Naive thymus-derived CD4-positive, alpha-beta T cell (primary cell): ENCODE measurements around the gene MOBP. TPM values are rescaled to one million over a fixed set of nuclear protein-coding genes. Genes with fewer than 3 reads are reported as not detected.

Experiments
- ATAC-seq: fragments of 150-1000 bp; cut with Tn5 transposase; 2 replicates; pipeline ENCODE4 v1.10.0; 2021; ENCODE audit warnings: mild to moderate bottlenecking, moderate library complexity
- CTCF ChIA-PET: fragments of 350-600 bp; sonication (Branson Sonifier 250); formaldehyde crosslinking; loops from one replicate; lab custom pipeline; 2021; ENCODE audit warnings: antibody characterized with exemption; lab: Charles Lee
- POLR2A ChIA-PET: fragments of 350-600 bp; sonication (Branson Sonifier 250); formaldehyde crosslinking; loops from one replicate; lab custom pipeline; 2021; ENCODE audit warnings: antibody characterized with exemption, inconsistent platforms; lab: Charles Lee
- DNase-seq, 9 donors: peaks; one replicate each; pipeline versions ENCODE4 v3.0.0 to v3.0.0-alpha.2; 2020 to 2022; ENCODE audit warnings: mixed read lengths in 1 of 9
- H3K27ac ChIP-seq: one replicate; pipeline ENCODE4 v1.7.0; 2013; ENCODE audit warnings: mild to moderate bottlenecking, low read depth, low read length, moderate library complexity
- H3K27me3 ChIP-seq, 2 donors: one replicate each; pipeline ENCODE4 v1.7.0; 2013; ENCODE audit warnings: low read length in 2 of 2, mild to moderate bottlenecking in 2 of 2, moderate library complexity in 2 of 2; ENCODE audit not compliant: control insufficient read depth in 2 of 2, insufficient read depth in 2 of 2
- H3K36me3 ChIP-seq, 3 experiments: 1 replicate in 2 of 3; 2 replicates in 1 of 3; pipeline ENCODE4 v1.7.0; 2013; ENCODE audit warnings: low read length in 3 of 3, mild to moderate bottlenecking in 3 of 3, moderate library complexity in 1 of 3; ENCODE audit not compliant: insufficient read depth in 3 of 3, control insufficient read depth in 2 of 3
- H3K4me1 ChIP-seq, 2 donors: one replicate each; pipeline ENCODE4 v1.7.0; 2013; ENCODE audit warnings: low read length in 2 of 2, mild to moderate bottlenecking in 2 of 2, moderate library complexity in 1 of 2; ENCODE audit not compliant: control insufficient read depth in 2 of 2, insufficient read depth in 2 of 2
- H3K4me3 ChIP-seq: 2 replicates; pipeline ENCODE4 v1.7.0; 2013; ENCODE audit warnings: mild to moderate bottlenecking, low read length
- H3K9me3 ChIP-seq, 3 experiments: 1 replicate in 2 of 3; 2 replicates in 1 of 3; pipeline ENCODE4 v1.7.0; 2013; ENCODE audit warnings: low read length in 3 of 3; ENCODE audit not compliant: control insufficient read depth in 2 of 3
- H3K27ac Mint-ChIP-seq, 9 donors: one replicate each; pipeline ENCODE4 v1.8.0; 2020 to 2022; ENCODE audit warnings: mixed read lengths in 9 of 9, mild to moderate bottlenecking in 8 of 9, moderate library complexity in 5 of 9, inconsistent platforms in 2 of 9
- H3K27me3 Mint-ChIP-seq, 5 donors: one replicate each; pipeline ENCODE4 v1.8.0; 2021 to 2022; ENCODE audit warnings: mixed read lengths in 5 of 5, mild to moderate bottlenecking in 1 of 5
- H3K36me3 Mint-ChIP-seq, 5 donors: one replicate each; pipeline ENCODE4 v1.8.0; 2020 to 2022; ENCODE audit warnings: mixed read lengths in 5 of 5, mild to moderate bottlenecking in 3 of 5, inconsistent platforms in 1 of 5
- H3K4me1 Mint-ChIP-seq, 7 donors: one replicate each; pipeline ENCODE4 v1.8.0; 2020 to 2022; ENCODE audit warnings: mixed read lengths in 7 of 7, mild to moderate bottlenecking in 3 of 7, inconsistent platforms in 1 of 7
- H3K4me3 Mint-ChIP-seq, 10 donors: one replicate each; pipeline ENCODE4 v1.8.0; 2020 to 2022; ENCODE audit warnings: mild to moderate bottlenecking in 10 of 10, mixed read lengths in 10 of 10, moderate library complexity in 6 of 10, inconsistent platforms in 2 of 10
- H3K9me3 Mint-ChIP-seq, 11 donors: one replicate each; pipeline ENCODE4 v1.8.0; 2020 to 2022; ENCODE audit warnings: mixed read lengths in 11 of 11, mild to moderate bottlenecking in 4 of 11, inconsistent platforms in 1 of 11, moderate library complexity in 1 of 11
- intact Hi-C, 2 donors: fragments of 100-400 bp; cut with micrococcal nuclease; formaldehyde crosslinking; loops; one replicate each; pipeline ENCODE4 v1.15.1; 2023
- polyA plus RNA-seq, 2 donors: library from polyadenylated mRNA; unstranded; fragments of 300-500 nt; fragmentation: Illumina TruSeq; gene quantifications; one replicate each; pipeline ENCODE4 v1.2.3, GENCODE V29; 2021
- total RNA-seq, 6 experiments: library from RNA in 5 of 6; stranded (reverse) in 5 of 6; gene quantifications; 1 replicate in 5 of 6; 2 replicates in 1 of 6; pipeline ENCODE4 v1.2.3 and lab custom pipeline; 2021 to 2026

The MOBP gene
- total and polyA plus RNA-seq, 7 experiments from 2014 or later = 0.07 TPM; not detected in 6

- H3K4me1 Mint-ChIP-seq = peaks cover 0 to 2% (median 0%) of the 10 kb centered on the region in 7 donors
- intact Hi-C loops = no loop called here
- Histone ChIP-seq H3K27ac (no peak overlapping the region), H3K9me3 (peaks cover 0 to 4% (median 0%) of the 10 kb centered on the region in 3 experiments), H3K4me1 (no peaks in the 10 kb centered on the region), H3K4me3 (no peak overlapping the region), H3K36me3 (no peaks in the 10 kb centered on the region), H3K27me3 (no peaks in the 10 kb centered on the region)
- peaks cover 4 to 14% (median 8%) of the 10 kb centered on the region in 11 donors for H3K9me3 Mint-ChIP-seq
- no peak for DNase-seq
- H3K27ac Mint-ChIP-seq = no peak overlapping the region
- CTCF ChIA-PET = no interaction called here
- H3K27me3 Mint-ChIP-seq = peaks cover 8 to 38% (median 26%) of the 10 kb centered on the region in 5 donors
- H3K4me3 Mint-ChIP-seq = no peak overlapping the region
- POLR2A ChIA-PET = no interaction called here
- H3K36me3 Mint-ChIP-seq = peaks cover 0 to 5% (median 0%) of the 10 kb centered on the region in 5 donors
- no peak for ATAC-seq
Observed at GRCh38 chr3:39528844-39529243, 61.4 kb downstream of the MOBP start.

- Mint-ChIP-seq H3K27me3 (peaks cover 8 to 38% (median 22%) of the 10 kb centered on the region in 5 donors), H3K4me1 (peaks cover 0 to 2% (median 0%) of the 10 kb centered on the region in 7 donors), H3K9me3 (peaks cover under 1 to 8% (median 5%) of the 10 kb centered on the region in 11 donors), H3K36me3 (peaks cover 0 to 5% (median 0%) of the 10 kb centered on the region in 5 donors), H3K27ac (no peak overlapping the region), H3K4me3 (no peak overlapping the region)
- ATAC-seq (no peak), DNase-seq (no peak)
- Histone ChIP-seq H3K27ac (no peak overlapping the region), H3K36me3 (no peaks in the 10 kb centered on the region), H3K27me3 (no peaks in the 10 kb centered on the region), H3K9me3 (no peaks in the 10 kb centered on the region), H3K4me1 (no peaks in the 10 kb centered on the region), H3K4me3 (no peak overlapping the region)
- POLR2A ChIA-PET = no interaction called here
- CTCF ChIA-PET = no interaction called here
- intact Hi-C loops = no loop called here
Observed at GRCh38 chr3:39529577-39529976, 62.1 kb downstream of the MOBP start.

GRCh38 chr3:39531066-39531465 is 63.6 kb downstream of the MOBP start:
- ATAC-seq (no peak), DNase-seq (no peak)
- Mint-ChIP-seq H3K4me3 (no peak overlapping the region), H3K27me3 (peaks cover 10 to 37% (median 23%) of the 10 kb centered on the region in 5 donors), H3K4me1 (peaks cover 0 to 2% (median 0%) of the 10 kb centered on the region in 7 donors), H3K36me3 (no peaks in the 10 kb centered on the region), H3K27ac (no peak overlapping the region), H3K9me3 (peaks cover 0 to 2% (median 0%) of the 10 kb centered on the region in 11 donors)
- intact Hi-C loops = no loop called here
- no peak overlapping the region for H3K4me3 ChIP-seq
- H3K27me3 ChIP-seq = no peaks in the 10 kb centered on the region
- no peaks in the 10 kb centered on the region for H3K9me3 ChIP-seq
- no peaks in the 10 kb centered on the region for H3K36me3 ChIP-seq
- CTCF ChIA-PET = no interaction called here
- POLR2A ChIA-PET = no interaction called here
- H3K27ac ChIP-seq = no peak overlapping the region
- no peaks in the 10 kb centered on the region for H3K4me1 ChIP-seq

GRCh38 chr3:39531665-39532064 is 64.2 kb downstream of the MOBP start:
- DNase-seq = no peak
- peaks cover 10 to 37% (median 23%) of the 10 kb centered on the region in 5 donors for H3K27me3 Mint-ChIP-seq
- no peaks in the 10 kb centered on the region for H3K4me1 ChIP-seq
- CTCF ChIA-PET = no interaction called here
- H3K4me3 ChIP-seq = no peak overlapping the region
- no peak for ATAC-seq
- peaks cover 0 to 2% (median 0%) of the 10 kb centered on the region in 11 donors for H3K9me3 Mint-ChIP-seq
- no peak overlapping the region for H3K4me3 Mint-ChIP-seq
- no peaks in the 10 kb centered on the region for H3K36me3 Mint-ChIP-seq
- intact Hi-C loops = no loop called here
- no peaks in the 10 kb centered on the region for H3K27me3 ChIP-seq
- H3K27ac ChIP-seq = no peak overlapping the region
- no peaks in the 10 kb centered on the region for H3K9me3 ChIP-seq
- H3K27ac Mint-ChIP-seq = no peak overlapping the region
- H3K4me1 Mint-ChIP-seq = peaks cover 0 to 2% (median 0%) of the 10 kb centered on the region in 7 donors
- no peaks in the 10 kb centered on the region for H3K36me3 ChIP-seq
- POLR2A ChIA-PET = no interaction called here

- Histone ChIP-seq H3K9me3 (no peaks in the 10 kb centered on the region), H3K27me3 (no peaks in the 10 kb centered on the region), H3K4me3 (no peak overlapping the region), H3K4me1 (no peaks in the 10 kb centered on the region), H3K36me3 (no peaks in the 10 kb centered on the region), H3K27ac (no peak overlapping the region)
- peaks cover 0 to 2% (median 0%) of the 10 kb centered on the region in 11 donors for H3K9me3 Mint-ChIP-seq
- CTCF ChIA-PET = no interaction called here
- peaks cover 8 to 37% (median 23%) of the 10 kb centered on the region in 5 donors for H3K27me3 Mint-ChIP-seq
- no peak overlapping the region for H3K4me3 Mint-ChIP-seq
- intact Hi-C loops = no loop called here
- H3K36me3 Mint-ChIP-seq = no peaks in the 10 kb centered on the region
- H3K27ac Mint-ChIP-seq = no peak overlapping the region
- no peak for DNase-seq
- peaks cover 0 to 2% (median 0%) of the 10 kb centered on the region in 7 donors for H3K4me1 Mint-ChIP-seq
- no peak for ATAC-seq
- POLR2A ChIA-PET = no interaction called here
Observed at GRCh38 chr3:39532777-39533176, 65.3 kb downstream of the MOBP start.

GRCh38 chr3:39533226-39533625 is 65.7 kb downstream of the MOBP start:
- Histone ChIP-seq H3K9me3 (no peaks in the 10 kb centered on the region), H3K27ac (no peak overlapping the region), H3K27me3 (no peaks in the 10 kb centered on the region), H3K4me3 (no peak overlapping the region), H3K4me1 (no peaks in the 10 kb centered on the region), H3K36me3 (no peaks in the 10 kb centered on the region)
- ChIA-PET CTCF (no interaction called here), POLR2A (no interaction called here)
- H3K27ac Mint-ChIP-seq = no peak overlapping the region
- H3K9me3 Mint-ChIP-seq = peaks cover 0 to 2% (median 0%) of the 10 kb centered on the region in 11 donors
- no peak overlapping the region for H3K4me3 Mint-ChIP-seq
- intact Hi-C loops = no loop called here
- peaks cover 7 to 37% (median 23%) of the 10 kb centered on the region in 5 donors for H3K27me3 Mint-ChIP-seq
- H3K4me1 Mint-ChIP-seq = peaks cover 0 to 2% (median 0%) of the 10 kb centered on the region in 7 donors
- no peak for ATAC-seq
- no peak for DNase-seq
- no peaks in the 10 kb centered on the region for H3K36me3 Mint-ChIP-seq

GRCh38 chr3:39540162-39540921 is 72.9 kb downstream of the MOBP start:
- H3K4me3 Mint-ChIP-seq = no peak overlapping the region
- ChIA-PET CTCF (no interaction called here), POLR2A (no interaction called here)
- Histone ChIP-seq H3K27ac (no peak overlapping the region), H3K27me3 (no peaks in the 10 kb centered on the region), H3K4me3 (no peak overlapping the region), H3K4me1 (no peaks in the 10 kb centered on the region), H3K9me3 (no peaks in the 10 kb centered on the region), H3K36me3 (no peaks in the 10 kb centered on the region)
- no peaks in the 10 kb centered on the region for H3K36me3 Mint-ChIP-seq
- H3K27ac Mint-ChIP-seq = no peak overlapping the region
- H3K27me3 Mint-ChIP-seq = peaks cover 5 to 18% (median 17%) of the 10 kb centered on the region in 5 donors
- intact Hi-C loops = no loop called here
- H3K9me3 Mint-ChIP-seq = no peaks in the 10 kb centered on the region
- ATAC-seq (no peak), DNase-seq (no peak)
- peaks cover 0 to 4% (median 0%) of the 10 kb centered on the region in 7 donors for H3K4me1 Mint-ChIP-seq
